ENCODE data around the gene PRKCE.
A peak's percentile ranks its signal among the peaks of the same experiment; 100 is the strongest.

PRKCE gene

DNA sequence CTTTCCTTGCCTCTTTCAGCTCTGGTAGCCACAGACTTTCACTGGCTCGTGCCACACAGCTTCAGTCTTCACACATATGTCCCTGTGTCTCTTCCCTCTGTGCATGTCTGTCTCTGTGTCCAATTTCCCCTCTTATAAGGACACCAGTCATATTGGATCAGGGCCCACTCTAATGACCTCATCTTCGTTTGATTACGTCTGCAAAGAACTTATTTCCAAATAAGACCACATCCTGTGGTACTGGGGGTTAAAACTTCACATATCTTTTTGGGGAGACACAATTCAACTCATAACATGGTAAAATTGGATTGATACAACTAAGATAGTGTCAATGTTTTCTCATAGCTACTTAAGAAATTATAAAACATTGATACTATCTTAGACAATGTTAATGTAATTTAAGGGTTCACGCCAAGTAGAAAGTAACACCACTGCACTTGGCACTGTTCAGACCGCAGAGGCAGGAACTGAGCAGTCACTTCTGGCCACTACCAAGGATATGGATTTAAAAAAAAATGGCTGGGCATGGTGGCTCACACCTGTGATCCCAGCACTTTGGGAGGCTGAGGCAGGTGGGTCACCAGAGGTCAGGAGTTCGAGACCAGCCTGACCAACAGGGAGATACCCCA lies 526.1 kb downstream of the PRKCE start:
- in situ Hi-C loops (cut with MboI; ENCODE audit: low sequenced_read_pairs, unreplicated experiment), result no loop called here
- TF ChIP-seq, protein P1, sequence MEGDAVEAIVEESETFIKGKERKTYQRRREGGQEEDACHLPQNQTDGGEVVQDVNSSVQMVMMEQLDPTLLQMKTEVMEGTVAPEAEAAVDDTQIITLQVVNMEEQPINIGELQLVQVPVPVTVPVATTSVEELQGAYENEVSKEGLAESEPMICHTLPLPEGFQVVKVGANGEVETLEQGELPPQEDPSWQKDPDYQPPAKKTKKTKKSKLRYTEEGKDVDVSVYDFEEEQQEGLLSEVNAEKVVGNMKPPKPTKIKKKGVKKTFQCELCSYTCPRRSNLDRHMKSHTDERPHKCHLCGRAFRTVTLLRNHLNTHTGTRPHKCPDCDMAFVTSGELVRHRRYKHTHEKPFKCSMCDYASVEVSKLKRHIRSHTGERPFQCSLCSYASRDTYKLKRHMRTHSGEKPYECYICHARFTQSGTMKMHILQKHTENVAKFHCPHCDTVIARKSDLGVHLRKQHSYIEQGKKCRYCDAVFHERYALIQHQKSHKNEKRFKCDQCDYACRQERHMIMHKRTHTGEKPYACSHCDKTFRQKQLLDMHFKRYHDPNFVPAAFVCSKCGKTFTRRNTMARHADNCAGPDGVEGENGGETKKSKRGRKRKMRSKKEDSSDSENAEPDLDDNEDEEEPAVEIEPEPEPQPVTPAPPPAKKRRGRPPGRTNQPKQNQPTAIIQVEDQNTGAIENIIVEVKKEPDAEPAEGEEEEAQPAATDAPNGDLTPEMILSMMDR (IDR thresholded peaks at IDR 0.05; ENCODE audit: borderline replicate concordance, control extremely low read depth, extremely low read depth, insufficient read depth, missing control alignments), result no peak
- DNase-seq (ENCODE audit: low spot score), result no peak

DNA sequence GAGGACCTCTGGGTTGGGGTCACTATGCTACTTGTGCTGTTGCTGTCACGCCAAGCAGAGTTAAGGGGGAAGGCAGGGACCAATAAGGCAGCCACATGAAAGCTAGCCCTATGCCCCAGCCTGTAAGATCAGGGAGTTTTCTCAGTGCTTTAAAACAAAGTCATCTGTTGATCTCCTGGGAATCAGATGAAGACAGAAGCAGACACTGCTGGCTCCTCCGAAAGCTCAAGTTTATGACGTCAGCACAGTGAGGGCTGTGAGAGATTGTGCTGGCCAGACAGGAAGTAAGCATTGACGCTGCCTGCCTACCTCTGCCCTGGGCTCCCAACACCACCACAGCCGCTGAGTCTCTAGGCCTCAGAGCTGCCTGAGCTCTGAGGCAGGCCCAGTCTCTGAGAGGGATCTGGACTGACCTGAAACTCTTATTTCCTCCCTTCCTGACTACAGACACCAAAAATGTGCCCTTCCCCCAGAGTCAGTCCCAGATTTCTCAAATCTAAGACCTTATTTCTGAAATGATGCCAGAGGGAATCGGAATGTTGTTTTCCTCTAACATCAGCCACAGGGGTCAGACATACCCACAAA lies 527.7 kb downstream of the PRKCE start:
- DNase-seq (ENCODE audit: low spot score), result peak; percentile 52
- TF ChIP-seq, protein P1 (IDR thresholded peaks at IDR 0.05; ENCODE audit: borderline replicate concordance, control extremely low read depth, extremely low read depth, insufficient read depth, missing control alignments), result no peak

DNA sequence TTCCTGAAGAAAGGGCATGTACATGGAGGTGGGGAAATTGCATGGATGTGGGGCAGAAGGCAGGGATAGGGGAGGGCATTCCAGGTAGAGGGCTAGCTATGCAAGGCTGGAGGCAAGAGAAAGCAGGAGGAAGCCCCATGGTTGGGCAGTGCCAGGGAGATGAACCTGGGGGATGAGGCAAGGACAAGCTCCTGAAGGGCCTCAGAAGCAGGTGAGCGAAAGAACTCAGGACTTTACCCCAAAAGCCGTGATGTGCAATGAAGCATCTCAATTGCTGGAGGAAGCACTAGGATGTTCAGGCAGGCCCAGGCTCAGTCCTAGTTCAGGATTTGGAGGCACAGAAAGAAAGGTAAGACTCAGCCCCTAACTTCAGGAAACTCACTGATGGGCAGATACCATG lies 528.7 kb downstream of the PRKCE start:
- TF ChIP-seq, protein P1 (IDR thresholded peaks at IDR 0.05; ENCODE audit: borderline replicate concordance, control extremely low read depth, extremely low read depth, insufficient read depth, missing control alignments), result no peak
- DNase-seq (ENCODE audit: low spot score), result no peak
- in situ Hi-C loops (cut with MboI; ENCODE audit: low sequenced_read_pairs, unreplicated experiment), result no loop called here

More for the DNA sequence above, 527.7 kb downstream of the PRKCE start:
- in situ Hi-C loops (cut with MboI; ENCODE audit: low sequenced_read_pairs, unreplicated experiment), result no loop called here

DNA sequence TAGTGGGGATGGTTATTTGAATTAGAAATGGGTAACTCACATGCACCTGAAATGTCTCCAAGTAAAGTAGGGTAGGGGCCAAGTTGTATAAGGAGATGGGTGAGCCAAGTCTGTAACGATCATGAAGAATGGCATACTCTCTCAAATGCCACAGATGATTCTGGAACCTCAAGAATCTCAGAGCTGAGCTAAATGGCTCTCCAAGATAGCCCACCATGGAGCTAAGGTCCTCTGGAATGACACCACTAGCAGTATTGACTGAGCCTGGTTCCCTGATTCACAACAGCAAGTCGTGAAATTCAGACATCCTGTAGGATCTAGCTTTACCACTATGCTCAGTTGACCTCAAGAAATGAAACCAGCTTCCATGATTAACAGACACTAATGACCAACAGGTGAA lies 529.8 kb downstream of the PRKCE start:
- in situ Hi-C loops (cut with MboI; ENCODE audit: low sequenced_read_pairs, unreplicated experiment), result no loop called here
- TF ChIP-seq, protein P1 (IDR thresholded peaks at IDR 0.05; ENCODE audit: borderline replicate concordance, control extremely low read depth, extremely low read depth, insufficient read depth, missing control alignments), result no peak
- no peak for DNase-seq (ENCODE audit: low spot score)

DNA sequence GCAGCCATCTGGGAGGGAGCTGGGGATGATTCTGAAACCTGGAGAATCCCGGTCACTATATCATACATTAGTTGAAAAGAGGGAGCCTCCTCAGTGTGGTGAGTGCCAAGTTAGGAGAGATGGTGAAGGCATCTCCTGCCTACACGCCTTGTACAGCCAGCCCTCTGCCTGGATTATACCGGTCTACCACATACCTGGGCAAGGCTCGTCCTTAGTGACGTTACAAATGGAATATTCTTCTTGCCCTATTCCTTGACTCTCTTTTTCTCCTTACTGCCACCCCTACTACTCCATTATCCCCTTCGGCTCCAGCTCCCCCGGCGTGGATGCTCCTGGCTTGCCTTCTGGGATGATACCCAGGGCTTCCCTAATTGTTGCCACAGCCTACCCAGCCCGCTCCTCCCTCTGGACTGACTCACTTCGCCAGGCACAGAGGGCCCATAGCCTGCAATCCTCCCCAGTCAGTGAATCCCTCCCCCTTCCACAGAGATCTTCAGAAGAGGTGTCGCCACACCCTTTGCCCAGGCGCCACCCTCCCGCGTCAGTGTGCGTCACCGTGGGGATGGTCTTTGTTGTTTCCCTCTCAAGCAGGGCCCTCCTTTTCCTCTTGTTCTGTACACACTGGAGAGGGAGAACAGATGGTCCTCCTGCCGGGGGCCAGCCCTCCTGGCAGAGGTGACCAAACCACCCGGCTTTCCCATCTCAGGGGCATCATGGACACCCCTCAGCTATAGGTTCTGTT lies 530.5 kb downstream of the PRKCE start:
- in situ Hi-C loops (cut with MboI; ENCODE audit: low sequenced_read_pairs, unreplicated experiment), result no loop called here
- TF ChIP-seq, protein P1 (IDR thresholded peaks at IDR 0.05; ENCODE audit: borderline replicate concordance, control extremely low read depth, extremely low read depth, insufficient read depth, missing control alignments), result no peak
- DNase-seq (ENCODE audit: low spot score), result no peak

DNA sequence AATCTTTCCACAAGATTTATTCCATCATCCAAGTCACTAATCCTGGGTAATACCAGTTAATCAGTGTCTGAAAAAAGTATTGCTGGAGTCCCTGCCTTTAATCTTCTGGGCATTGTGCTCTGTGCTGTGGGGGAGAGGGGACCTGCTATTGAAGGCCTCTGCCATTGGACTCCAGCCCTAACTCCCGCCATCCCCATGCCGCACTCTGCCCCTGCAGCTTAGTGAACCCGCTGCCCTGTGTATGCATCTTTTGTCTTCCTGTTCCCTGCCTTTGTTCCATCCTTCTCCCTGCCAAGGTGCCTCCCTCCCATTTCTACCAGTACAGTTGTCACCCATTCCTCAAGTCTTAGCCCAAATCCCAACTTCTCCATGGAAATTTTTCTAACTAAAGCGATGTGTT lies 532.0 kb downstream of the PRKCE start:
- no peak for DNase-seq (ENCODE audit: low spot score)
- in situ Hi-C loops (cut with MboI; ENCODE audit: low sequenced_read_pairs, unreplicated experiment), result no loop called here
- TF ChIP-seq, protein P1 (IDR thresholded peaks at IDR 0.05; ENCODE audit: borderline replicate concordance, control extremely low read depth, extremely low read depth, insufficient read depth, missing control alignments), result no peak
